Measurements from ENCODE around the gene FLOT1.
"Not testable (repeated sequence)": the region's sequence is repeated elsewhere in the genome, so short reads cannot be mapped to it uniquely, and the experiment has no call there.

The FLOT1 gene

GRCh38 chr6:30767158-30767943, 24.9 kb upstream of the FLOT1 start:
- DNase-seq = no peak

GRCh38 chr6:30766461-30767157, 24.1 kb upstream of the FLOT1 start:
- DNase-seq = no peak

GRCh38 chr6:30765495-30765894, 23.0 kb upstream of the FLOT1 start:
- DNase-seq = not testable (repeated sequence)

GRCh38 chr6:30764490-30765043, 22.1 kb upstream of the FLOT1 start:
- DNase-seq = not testable (repeated sequence)

- no peak for DNase-seq
These were observed 21.4 kb upstream of the FLOT1 start for GRCh38 chr6:30763618-30764489.

- DNase-seq = no peak
These were observed 20.7 kb upstream of the FLOT1 start for GRCh38 chr6:30763155-30763617.

- no peak for DNase-seq
These were observed 19.4 kb upstream of the FLOT1 start for GRCh38 chr6:30761791-30762429.

GRCh38 chr6:30760549-30760948, 18.1 kb upstream of the FLOT1 start:
- no peak for DNase-seq

GRCh38 chr6:30759575-30760239, 17.2 kb upstream of the FLOT1 start:
- no peak for DNase-seq

GRCh38 chr6:30757261-30757904, 14.9 kb upstream of the FLOT1 start:
- no peak for DNase-seq

- DNase-seq = not testable (repeated sequence)
These were observed 14.0 kb upstream of the FLOT1 start for GRCh38 chr6:30756405-30757003.

GRCh38 chr6:30754631-30755030, 12.1 kb upstream of the FLOT1 start:
- DNase-seq = no peak

GRCh38 chr6:30752157-30752927, 9.9 kb upstream of the FLOT1 start:
- no peak for DNase-seq

- no peak for DNase-seq
These were observed 7.8 kb upstream of the FLOT1 start for GRCh38 chr6:30750379-30750668.

GRCh38 chr6:30749554-30750378, 7.3 kb upstream of the FLOT1 start:
- no peak for DNase-seq

GRCh38 chr6:30748851-30749540, 6.5 kb upstream of the FLOT1 start:
- DNase-seq = no peak

- DNase-seq = no peak
These were observed 5.6 kb upstream of the FLOT1 start for GRCh38 chr6:30747902-30748769.

- no peak for DNase-seq
These were observed 4.8 kb upstream of the FLOT1 start for GRCh38 chr6:30747300-30747687.
